Panc1 (cell line): Measurements from ENCODE around the gene CLEC4F. TPM values are rescaled to one million over a fixed set of nuclear protein-coding genes. Genes with fewer than 3 reads are reported as not detected.
"Not testable (repeated sequence)": the region's sequence is repeated elsewhere in the genome, so short reads cannot be mapped to it uniquely, and the experiment has no call there.

ENCODE experiments used
- ATAC-seq: fragments of 200-7000 bp; cut with Tn5 transposase; 2 replicates; pipeline ENCODE4 v1.9.1; 2020; ENCODE audit warnings: mild to moderate bottlenecking, moderate library complexity
- BruUV-seq: library from RNA; stranded (reverse); fragments of 400-500 nt; replicated peaks from 2 replicates; lab custom pipeline; 2021; lab: Mats Ljungman, UMichigan
- CTCF ChIA-PET: fragments of 300-600 bp; sonication (Branson Sonifier 250); formaldehyde crosslinking; loops from one replicate; lab custom pipeline; 2022; ENCODE audit warnings: antibody characterized with exemption; lab: Charles Lee
- POLR2A ChIA-PET: fragments of 300-600 bp; sonication (Branson Sonifier 250); formaldehyde crosslinking; loops from one replicate; lab custom pipeline; 2022; ENCODE audit warnings: antibody characterized with exemption; lab: Charles Lee
- DNase-seq: peaks from one replicate; pipeline ENCODE4 v3.0.0-alpha.2; 2010; ENCODE audit warnings: low read depth, low spot score
- H3K27ac ChIP-seq: 2 replicates; pipeline ENCODE4 v1.5.1; 2011; ENCODE audit warnings: mild to moderate bottlenecking, low read length, inconsistent platforms
- H3K27me3 ChIP-seq: fragments of 200-500 bp; sonication (Bioruptor generic); 2 replicates; pipeline ENCODE4 v1.6.0; 2014; ENCODE audit warnings: low read length, inconsistent platforms; ENCODE audit not compliant: control insufficient read depth, insufficient read depth
- H3K36me3 ChIP-seq: fragments of 200-500 bp; sonication (Bioruptor generic); 2 replicates; pipeline ENCODE4 v1.5.1; 2014; ENCODE audit warnings: inconsistent platforms, mild to moderate bottlenecking, low read length, moderate library complexity; ENCODE audit not compliant: control insufficient read depth, insufficient read depth
- H3K4me1 ChIP-seq: 2 replicates; pipeline ENCODE4 v1.5.1; 2011; ENCODE audit warnings: inconsistent platforms, mild to moderate bottlenecking, low read length, moderate library complexity; ENCODE audit not compliant: control insufficient read depth, insufficient read depth
- H3K4me3 ChIP-seq, 2 experiments: 2 replicates each; pipeline ENCODE4 v1.5.1; 2011 to 2012; ENCODE audit warnings: low read depth in 2 of 2, low read length in 2 of 2, mild to moderate bottlenecking in 2 of 2, inconsistent platforms in 1 of 2, moderate library complexity in 1 of 2
- H3K9me3 ChIP-seq: fragments of 200-500 bp; sonication (Bioruptor generic); 2 replicates; pipeline ENCODE4 v1.5.1; 2014; ENCODE audit warnings: low read depth, mild to moderate bottlenecking, inconsistent platforms, low read length, moderate library complexity; ENCODE audit not compliant: control insufficient read depth, insufficient read depth
- POLR2AphosphoS5 ChIP-seq: IDR thresholded peaks from 2 replicates; pipeline ENCODE4 v1.6.1; 2012; ENCODE audit warnings: mild to moderate bottlenecking, low read depth, low read length, moderate library complexity
- SIN3A ChIP-seq: IDR thresholded peaks from 2 replicates; pipeline ENCODE4 v1.6.1; 2012; ENCODE audit warnings: low read depth, mild to moderate bottlenecking, low read length, moderate library complexity, borderline replicate concordance; ENCODE audit not compliant: insufficient read depth
- TCF7L2 ChIP-seq: IDR thresholded peaks from 2 replicates; pipeline ENCODE4 v1.6.1; 2011; ENCODE audit warnings: mild to moderate bottlenecking, low read depth, low read length, inconsistent platforms
- in situ Hi-C: cut with HindIII; loops from 2 replicates; pipeline ENCODE4 v1.10.0; 2016; ENCODE audit warnings: low sequenced_read_pairs, low pct_unique_long_range_greater_than_20kb
- intact Hi-C: fragments of 100-400 bp; cut with micrococcal nuclease; formaldehyde crosslinking; loops from one replicate; pipeline ENCODE4 v1.10.0; 2022; ENCODE audit not compliant: unreplicated experiment
- total RNA-seq: library from RNA; stranded (reverse); gene quantifications from one replicate; pipeline ENCODE4 v1.2.1, GENCODE V29; 2021; ENCODE audit not compliant: unreplicated experiment
- TF ChIP-seq, protein P1 (sequence below): fragments of 450-650 bp; IDR thresholded peaks from 2 replicates; pipeline ENCODE4 v1.5.1; 2017; ENCODE audit warnings: mild to moderate bottlenecking
- TF ChIP-seq, protein P2 (sequence below), 2 experiments: IDR thresholded peaks; 2 replicates each; pipeline ENCODE4 v1.6.1; 2011 to 2012; ENCODE audit warnings: low read depth in 2 of 2, control low read depth in 1 of 2, low read length in 1 of 2, mild to moderate bottlenecking in 1 of 2, moderate library complexity in 1 of 2; ENCODE audit not compliant: insufficient read depth in 1 of 2

The CLEC4F gene
- total RNA-seq, 1 experiment from 2014 or later = not detected

DNA sequence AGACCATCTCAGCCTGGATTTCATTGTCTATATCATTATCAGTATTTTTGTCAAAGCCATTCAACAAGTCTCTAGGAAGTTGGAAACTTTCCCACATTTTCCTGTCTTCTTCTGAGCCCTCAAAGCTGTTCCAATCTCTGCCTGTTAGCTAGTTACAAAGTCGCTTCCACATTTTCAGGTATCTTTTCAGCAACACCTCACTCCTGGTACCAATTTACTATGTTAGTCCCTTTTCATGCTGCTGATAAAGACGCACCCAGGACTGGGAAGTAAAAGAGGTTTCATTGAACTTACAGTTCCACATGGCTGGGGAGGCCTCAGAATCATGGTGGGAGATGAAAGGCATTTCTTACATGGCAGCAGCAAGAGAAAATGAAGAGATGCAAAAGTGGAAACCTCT, 20.7 kb downstream of the CLEC4F start:
- no peaks in the 10 kb centered on the region for H3K9me3 ChIP-seq
- no TSS peak for BruUV-seq
- no peak overlapping the region for H3K4me3 ChIP-seq
- no peak overlapping the region for H3K27ac ChIP-seq
- H3K4me1 ChIP-seq = no peaks in the 10 kb centered on the region
- DNase-seq = no peak
- peaks cover 15% of the 10 kb centered on the region for H3K27me3 ChIP-seq
- ATAC-seq = no peak
- intact Hi-C loops (no loop called here), in situ Hi-C loops (no loop called here)
- CTCF ChIA-PET = no interaction called here
- TF ChIP-seq POLR2AphosphoS5 (no peak), TCF7L2 (no peak)
- TF ChIP-seq, protein P1, sequence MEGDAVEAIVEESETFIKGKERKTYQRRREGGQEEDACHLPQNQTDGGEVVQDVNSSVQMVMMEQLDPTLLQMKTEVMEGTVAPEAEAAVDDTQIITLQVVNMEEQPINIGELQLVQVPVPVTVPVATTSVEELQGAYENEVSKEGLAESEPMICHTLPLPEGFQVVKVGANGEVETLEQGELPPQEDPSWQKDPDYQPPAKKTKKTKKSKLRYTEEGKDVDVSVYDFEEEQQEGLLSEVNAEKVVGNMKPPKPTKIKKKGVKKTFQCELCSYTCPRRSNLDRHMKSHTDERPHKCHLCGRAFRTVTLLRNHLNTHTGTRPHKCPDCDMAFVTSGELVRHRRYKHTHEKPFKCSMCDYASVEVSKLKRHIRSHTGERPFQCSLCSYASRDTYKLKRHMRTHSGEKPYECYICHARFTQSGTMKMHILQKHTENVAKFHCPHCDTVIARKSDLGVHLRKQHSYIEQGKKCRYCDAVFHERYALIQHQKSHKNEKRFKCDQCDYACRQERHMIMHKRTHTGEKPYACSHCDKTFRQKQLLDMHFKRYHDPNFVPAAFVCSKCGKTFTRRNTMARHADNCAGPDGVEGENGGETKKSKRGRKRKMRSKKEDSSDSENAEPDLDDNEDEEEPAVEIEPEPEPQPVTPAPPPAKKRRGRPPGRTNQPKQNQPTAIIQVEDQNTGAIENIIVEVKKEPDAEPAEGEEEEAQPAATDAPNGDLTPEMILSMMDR = no peak
- no peaks in the 10 kb centered on the region for H3K36me3 ChIP-seq
- POLR2A ChIA-PET = no interaction called here

DNA sequence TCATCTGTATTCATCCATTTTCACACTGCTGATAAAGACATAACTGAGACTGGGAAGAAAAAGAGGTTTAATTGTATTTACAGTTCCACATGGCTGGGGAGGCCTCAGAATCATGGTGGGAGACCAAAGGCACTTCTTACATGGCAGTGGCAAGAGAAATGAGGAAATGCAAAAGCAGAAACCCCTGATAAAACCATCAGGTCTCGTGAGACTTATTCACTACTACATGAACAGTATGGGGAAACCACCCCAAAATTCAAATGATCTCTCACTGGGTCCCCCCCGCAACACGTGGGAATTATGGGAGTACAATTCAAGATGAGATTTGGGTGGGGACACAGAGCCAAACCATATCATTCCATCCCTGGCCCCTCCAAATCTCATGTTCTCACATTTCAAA, 22.4 kb downstream of the CLEC4F start:
- CTCF ChIA-PET = not testable (repeated sequence)

DNA sequence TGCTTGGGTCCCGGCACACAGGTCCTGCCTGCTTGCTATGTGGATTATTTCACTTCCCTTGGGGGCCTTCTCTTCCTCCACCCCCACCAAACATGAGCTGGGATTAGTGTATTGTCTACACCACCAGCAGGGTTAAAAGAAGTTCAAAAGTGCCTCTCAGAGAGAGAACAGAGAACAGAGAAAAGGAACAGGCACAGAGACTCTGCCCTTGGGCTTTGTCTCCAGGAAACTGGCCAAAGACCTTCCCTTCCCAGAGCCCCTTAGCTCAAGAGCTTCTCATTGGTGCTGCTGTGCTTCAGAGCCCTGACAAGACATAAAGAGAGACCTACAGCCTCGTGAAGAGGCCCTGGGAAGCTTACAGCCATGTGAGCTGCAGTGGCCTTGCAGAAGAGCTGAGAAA, 22.9 kb downstream of the CLEC4F start:
- intact Hi-C loops = no loop called here
- ChIA-PET POLR2A (no interaction called here), CTCF (interaction anchor here (0.6 kb wide), 1 partner anchor 13 kb away, joined by 3 read pairs; no protein-coding TSS in a partner anchor)
- no TSS peak for BruUV-seq
- Histone ChIP-seq H3K4me1 (no peaks in the 10 kb centered on the region), H3K27me3 (peaks cover 21% of the 10 kb centered on the region), H3K9me3 (no peaks in the 10 kb centered on the region), H3K4me3 (no peak overlapping the region), H3K36me3 (no peaks in the 10 kb centered on the region), H3K27ac (no peak overlapping the region)
- ATAC-seq (no peak), DNase-seq (no peak)
- no peak for TF ChIP-seq TCF7L2
- no peak for TF ChIP-seq SIN3A
- no peak for TF ChIP-seq POLR2AphosphoS5
- TF ChIP-seq, protein P2, sequence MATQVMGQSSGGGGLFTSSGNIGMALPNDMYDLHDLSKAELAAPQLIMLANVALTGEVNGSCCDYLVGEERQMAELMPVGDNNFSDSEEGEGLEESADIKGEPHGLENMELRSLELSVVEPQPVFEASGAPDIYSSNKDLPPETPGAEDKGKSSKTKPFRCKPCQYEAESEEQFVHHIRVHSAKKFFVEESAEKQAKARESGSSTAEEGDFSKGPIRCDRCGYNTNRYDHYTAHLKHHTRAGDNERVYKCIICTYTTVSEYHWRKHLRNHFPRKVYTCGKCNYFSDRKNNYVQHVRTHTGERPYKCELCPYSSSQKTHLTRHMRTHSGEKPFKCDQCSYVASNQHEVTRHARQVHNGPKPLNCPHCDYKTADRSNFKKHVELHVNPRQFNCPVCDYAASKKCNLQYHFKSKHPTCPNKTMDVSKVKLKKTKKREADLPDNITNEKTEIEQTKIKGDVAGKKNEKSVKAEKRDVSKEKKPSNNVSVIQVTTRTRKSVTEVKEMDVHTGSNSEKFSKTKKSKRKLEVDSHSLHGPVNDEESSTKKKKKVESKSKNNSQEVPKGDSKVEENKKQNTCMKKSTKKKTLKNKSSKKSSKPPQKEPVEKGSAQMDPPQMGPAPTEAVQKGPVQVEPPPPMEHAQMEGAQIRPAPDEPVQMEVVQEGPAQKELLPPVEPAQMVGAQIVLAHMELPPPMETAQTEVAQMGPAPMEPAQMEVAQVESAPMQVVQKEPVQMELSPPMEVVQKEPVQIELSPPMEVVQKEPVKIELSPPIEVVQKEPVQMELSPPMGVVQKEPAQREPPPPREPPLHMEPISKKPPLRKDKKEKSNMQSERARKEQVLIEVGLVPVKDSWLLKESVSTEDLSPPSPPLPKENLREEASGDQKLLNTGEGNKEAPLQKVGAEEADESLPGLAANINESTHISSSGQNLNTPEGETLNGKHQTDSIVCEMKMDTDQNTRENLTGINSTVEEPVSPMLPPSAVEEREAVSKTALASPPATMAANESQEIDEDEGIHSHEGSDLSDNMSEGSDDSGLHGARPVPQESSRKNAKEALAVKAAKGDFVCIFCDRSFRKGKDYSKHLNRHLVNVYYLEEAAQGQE (IDR thresholded peaks at IDR 0.05; ENCODE audit: insufficient read depth in 1 of 2, low read depth in 2 of 2, low read length in 1 of 2) = no peak
- TF ChIP-seq, protein P1 = no peak
- in situ Hi-C loops = no loop called here

More for the DNA sequence above, 22.4 kb downstream of the CLEC4F start:
- POLR2A ChIA-PET, H3K4me1 ChIP-seq, ATAC-seq, H3K9me3 ChIP-seq, H3K27ac ChIP-seq, H3K4me3 ChIP-seq, DNase-seq, in situ Hi-C loops, BruUV-seq, intact Hi-C loops, H3K36me3 ChIP-seq: not testable (repeated sequence)
- H3K27me3 ChIP-seq = peaks cover 21% of the 10 kb centered on the region
